Lung (tissue), 12 donors: ENCODE measurements around the gene TMEM184A. TPM values are rescaled to one million over a fixed set of nuclear protein-coding genes. Genes with fewer than 3 reads are reported as not detected.

Experiments
- ATAC-seq: fragments of 200-7000 bp; cut with Tn5 transposase; one replicate; pipeline ENCODE4 v1.9.1; 2020; ENCODE audit warnings: moderate number of reproducible peaks; ENCODE audit not compliant: insufficient read depth, low FRiP score
- DNase-seq, 3 donors: peaks; one replicate each; pipeline ENCODE4 v3.0.0-alpha.2; 2013 to 2017
- H3K27ac ChIP-seq, 2 donors: one replicate each; pipeline ENCODE4 v1.5.1; 2013; ENCODE audit warnings: mild to moderate bottlenecking in 2 of 2, moderate library complexity in 2 of 2, control low read depth in 1 of 2, inconsistent platforms in 1 of 2, low read depth in 1 of 2, low read length in 1 of 2
- H3K27me3 ChIP-seq, 3 donors: one replicate each; pipeline ENCODE4 v1.5.1; 2013; ENCODE audit warnings: low read length in 2 of 3; ENCODE audit not compliant: control insufficient read depth in 3 of 3, insufficient read depth in 3 of 3
- H3K36me3 ChIP-seq, 4 donors: one replicate each; pipeline ENCODE4 v1.5.1; 2013; ENCODE audit warnings: low read length in 4 of 4, mild to moderate bottlenecking in 1 of 4, moderate library complexity in 1 of 4; ENCODE audit not compliant: control insufficient read depth in 4 of 4, insufficient read depth in 4 of 4
- H3K4me1 ChIP-seq, 5 donors: one replicate each; pipeline ENCODE4 v1.5.1; 2013; ENCODE audit warnings: low read length in 5 of 5, mild to moderate bottlenecking in 2 of 5, moderate library complexity in 1 of 5; ENCODE audit not compliant: control insufficient read depth in 5 of 5, insufficient read depth in 5 of 5
- H3K4me3 ChIP-seq: one replicate; pipeline ENCODE4 v1.5.1; 2013; ENCODE audit warnings: mild to moderate bottlenecking, control low read depth, moderate library complexity
- H3K9ac ChIP-seq, 2 donors: one replicate each; pipeline ENCODE4 v1.5.1; 2013; ENCODE audit warnings: low read length in 2 of 2, control low read depth in 1 of 2; ENCODE audit not compliant: insufficient read depth in 1 of 2
- H3K9me3 ChIP-seq, 4 donors: one replicate each; pipeline ENCODE4 v1.5.1; 2013; ENCODE audit warnings: low read length in 3 of 4, mild to moderate bottlenecking in 1 of 4, moderate library complexity in 1 of 4; ENCODE audit not compliant: control insufficient read depth in 4 of 4, insufficient read depth in 3 of 4
- CTCF ChIP-seq: IDR thresholded peaks from 2 replicates; pipeline ENCODE4 v1.5.1; 2012; ENCODE audit warnings: mild to moderate bottlenecking; ENCODE audit errors: control extremely low read depth, extremely low read depth
- WGBS, 2 donors: extraction: QIAGEN DNeasy Blood & Tissue Kit; methylation state at CpG; one replicate each; pipeline ENCODE4 v1.1.7; 2013; 5-methylcytosine and 5-hydroxymethylcytosine counted together
- polyA plus RNA-seq, 2 donors: library from polyadenylated mRNA; stranded (reverse); fragments of 200-250 nt; gene quantifications; one replicate each; pipeline ENCODE4 v1.2.1, GENCODE V29; 2013
- total RNA-seq, 2 donors: library from RNA; depleted of rRNA in 1 of 2; stranded (reverse); fragments of >200 nt in 1 of 2; gene quantifications; one replicate each; pipeline ENCODE4 v1.2.1, GENCODE V29; 2014 to 2021
- donor health status: control.
- donor health status: control.
- donor health status: Bipolar disorder and iron deficiency.
- donor health status: healthy.
- donor health status: DM: yes; HTN: yes; CAD: no.

Gene TMEM184A
- total and polyA plus RNA-seq, 4 donors: 1.8 to 11.8 (median 8.3) TPM

GRCh38 chr7:1552200-1552599, 3.8 kb downstream of the TMEM184A start:
- no peak for ATAC-seq
- no peak for DNase-seq
- Histone ChIP-seq H3K27me3 (no peaks in the 10 kb centered on the region), H3K27ac (no peak overlapping the region), H3K36me3 (no peaks in the 10 kb centered on the region), H3K4me3 (no peak overlapping the region), H3K9ac (no peak overlapping the region), H3K9me3 (no peaks in the 10 kb centered on the region), H3K4me1 (peaks cover 0 to 7% (median 0%) of the 10 kb centered on the region in 5 donors)
- no peak for TF ChIP-seq CTCF
- WGBS, 2 donors: 88 to 95% methylated on average over 7 of the region's 7 CpGs

GRCh38 chr7:1550846-1551155, 5.2 kb downstream of the TMEM184A start:
- TF ChIP-seq CTCF: no peak
- peaks cover 0 to 8% (median 0%) of the 10 kb centered on the region in 5 donors for H3K4me1 ChIP-seq
- H3K9me3 ChIP-seq: no peaks in the 10 kb centered on the region
- no peak overlapping the region for H3K4me3 ChIP-seq
- no peak overlapping the region for H3K27ac ChIP-seq
- DNase-seq: no peak
- H3K9ac ChIP-seq: no peak overlapping the region
- H3K27me3 ChIP-seq: no peaks in the 10 kb centered on the region
- WGBS, 2 donors: 94 to 96% methylated on average over 15 to 17 of the region's 17 CpGs
- no peak for ATAC-seq
- H3K36me3 ChIP-seq: no peaks in the 10 kb centered on the region

GRCh38 chr7:1550005-1550845, 5.8 kb downstream of the TMEM184A start:
- H3K27me3 ChIP-seq: no peaks in the 10 kb centered on the region
- H3K9me3 ChIP-seq: no peaks in the 10 kb centered on the region
- TF ChIP-seq CTCF: no peak
- DNase-seq (no peak), ATAC-seq (no peak)
- no peaks in the 10 kb centered on the region for H3K36me3 ChIP-seq
- peaks cover 0 to 5% (median 0%) of the 10 kb centered on the region in 5 donors for H3K4me1 ChIP-seq
- no peak overlapping the region for H3K27ac ChIP-seq
- no peak overlapping the region for H3K9ac ChIP-seq
- WGBS, 2 donors: 90 to 92% methylated on average over 41 to 42 of the region's 42 CpGs
- H3K4me3 ChIP-seq: no peak overlapping the region
